ENCODE results near the gene PIK3C2G. TPM values are rescaled to one million over a fixed set of nuclear protein-coding genes. Genes with fewer than 3 reads are reported as not detected.
"Not testable (repeated sequence)": the region's sequence is repeated elsewhere in the genome, so short reads cannot be mapped to it uniquely, and the experiment has no call there.

Gene PIK3C2G
- total RNA-seq, 1 donor from 2014 or later: 0.51 TPM

GRCh38 chr12:18467620-18468245 is 206.4 kb downstream of the PIK3C2G start:
- DNase-seq (ENCODE audit: low read depth in 2 of 2): no peak

- no peak for DNase-seq (ENCODE audit: low read depth in 2 of 2)
These were observed 207.1 kb downstream of the PIK3C2G start for GRCh38 chr12:18468246-18469075.

GRCh38 chr12:18470251-18470650 is 208.9 kb downstream of the PIK3C2G start:
- DNase-seq (ENCODE audit: low read depth in 2 of 2): no peak

- no peak for DNase-seq (ENCODE audit: low read depth in 2 of 2)
These were observed 211.0 kb downstream of the PIK3C2G start for GRCh38 chr12:18472304-18472703.

- DNase-seq (ENCODE audit: low read depth in 2 of 2): no peak
These were observed 211.5 kb downstream of the PIK3C2G start for GRCh38 chr12:18472806-18473205.

GRCh38 chr12:18476861-18477260 is 215.5 kb downstream of the PIK3C2G start:
- DNase-seq (ENCODE audit: low read depth in 2 of 2): no peak

- no peak for DNase-seq (ENCODE audit: low read depth in 2 of 2)
These were observed 217.9 kb downstream of the PIK3C2G start for GRCh38 chr12:18479256-18479655.

- DNase-seq (ENCODE audit: low read depth in 2 of 2): no peak
These were observed 221.3 kb downstream of the PIK3C2G start for GRCh38 chr12:18482601-18483120.

GRCh38 chr12:18483698-18484325 is 222.5 kb downstream of the PIK3C2G start:
- DNase-seq (ENCODE audit: low read depth in 2 of 2): no peak

GRCh38 chr12:18486036-18486435 is 224.7 kb downstream of the PIK3C2G start:
- DNase-seq (ENCODE audit: low read depth in 2 of 2): no peak

GRCh38 chr12:18487509-18487908 is 226.2 kb downstream of the PIK3C2G start:
- no peak for DNase-seq (ENCODE audit: low read depth in 2 of 2)

- no peak for DNase-seq (ENCODE audit: low read depth in 2 of 2)
These were observed 231.2 kb downstream of the PIK3C2G start for GRCh38 chr12:18492372-18493025.

- DNase-seq (ENCODE audit: low read depth in 2 of 2): peak; percentile 11
These were observed 234.8 kb downstream of the PIK3C2G start for GRCh38 chr12:18496156-18496555.

- DNase-seq (ENCODE audit: low read depth in 2 of 2): not testable (repeated sequence)
These were observed 238.8 kb downstream of the PIK3C2G start for GRCh38 chr12:18500160-18500574.

GRCh38 chr12:18500736-18501135 is 239.4 kb downstream of the PIK3C2G start:
- DNase-seq (ENCODE audit: low read depth in 2 of 2): not testable (repeated sequence)

- DNase-seq (ENCODE audit: low read depth in 2 of 2): no peak
These were observed 241.2 kb downstream of the PIK3C2G start for GRCh38 chr12:18502422-18502968.

- no peak for DNase-seq (ENCODE audit: low read depth in 2 of 2)
These were observed 260.1 kb downstream of the PIK3C2G start for GRCh38 chr12:18521461-18521860.

- DNase-seq (ENCODE audit: low read depth in 2 of 2): no peak
These were observed 261.5 kb downstream of the PIK3C2G start for GRCh38 chr12:18522806-18523205.

- not testable (repeated sequence) for DNase-seq (ENCODE audit: low read depth in 2 of 2)
These were observed 281.2 kb downstream of the PIK3C2G start for GRCh38 chr12:18542497-18542896.

- no peak for DNase-seq (ENCODE audit: low read depth in 2 of 2)
These were observed 285.1 kb downstream of the PIK3C2G start for GRCh38 chr12:18546399-18546798.

GRCh38 chr12:18549598-18549997 is 288.3 kb downstream of the PIK3C2G start:
- DNase-seq (ENCODE audit: low read depth in 2 of 2): no peak
